Natural killer cell (primary cell): Measurements from ENCODE around the gene DLX1. TPM values are rescaled to one million over a fixed set of nuclear protein-coding genes. Genes with fewer than 3 reads are reported as not detected.
"Not testable (repeated sequence)": the region's sequence is repeated elsewhere in the genome, so short reads cannot be mapped to it uniquely, and the experiment has no call there.

ENCODE experiments used
- ATAC-seq, 3 donors: fragments of 150-1000 bp in 2 of 3; fragments of 200-7000 bp in 1 of 3; cut with Tn5 transposase; 1 replicate in 1 of 3; 2 replicates in 2 of 3; pipeline ENCODE4 v1.10.0; 2021; ENCODE audit warnings: mild to moderate bottlenecking in 2 of 3, moderate library complexity in 2 of 3
- DNase-seq, 2 donors: peaks; one replicate each; pipeline versions ENCODE4 v3.0.0 to v3.0.0-alpha.2; 2013 to 2021; ENCODE audit warnings: mixed read lengths in 1 of 2
- H3K27ac ChIP-seq: one replicate; pipeline ENCODE4 v1.5.1; 2013; ENCODE audit warnings: mild to moderate bottlenecking, low read length
- H3K27me3 ChIP-seq: one replicate; pipeline ENCODE4 v1.6.1; 2013; ENCODE audit warnings: low read length; ENCODE audit not compliant: control insufficient read depth, insufficient read depth
- H3K36me3 ChIP-seq: one replicate; pipeline ENCODE4 v1.6.1; 2013; ENCODE audit warnings: low read length; ENCODE audit not compliant: control insufficient read depth, insufficient read depth
- H3K4me1 ChIP-seq: one replicate; pipeline ENCODE4 v1.6.1; 2013; ENCODE audit warnings: low read length; ENCODE audit not compliant: control insufficient read depth, insufficient read depth
- H3K4me3 ChIP-seq: one replicate; pipeline ENCODE4 v1.5.1; 2013; ENCODE audit warnings: low read length
- H3K9me3 ChIP-seq: one replicate; pipeline ENCODE4 v1.6.1; 2013; ENCODE audit warnings: low read length; ENCODE audit not compliant: control insufficient read depth, insufficient read depth
- H3K27ac Mint-ChIP-seq, 2 donors: one replicate each; pipeline ENCODE4 v1.8.0; 2022; ENCODE audit warnings: mild to moderate bottlenecking in 2 of 2, mixed read lengths in 2 of 2, moderate library complexity in 1 of 2
- H3K27me3 Mint-ChIP-seq, 2 donors: one replicate each; pipeline ENCODE4 v1.8.0; 2022; ENCODE audit warnings: low read depth in 2 of 2, mixed read lengths in 2 of 2
- H3K36me3 Mint-ChIP-seq: one replicate; pipeline ENCODE4 v1.8.0; 2022; ENCODE audit warnings: mixed read lengths
- H3K4me1 Mint-ChIP-seq, 2 donors: one replicate each; pipeline ENCODE4 v1.8.0; 2022; ENCODE audit warnings: mixed read lengths in 2 of 2
- H3K4me3 Mint-ChIP-seq: one replicate; pipeline ENCODE4 v1.8.0; 2022; ENCODE audit warnings: mild to moderate bottlenecking, moderate library complexity, mixed read lengths
- H3K9me3 Mint-ChIP-seq, 2 donors: one replicate each; pipeline ENCODE4 v1.8.0; 2022; ENCODE audit warnings: mixed read lengths in 2 of 2
- CTCF ChIP-seq: fragments of 200-600 bp; IDR thresholded peaks from one replicate; pipeline ENCODE4 v1.8.0; 2022; ENCODE audit warnings: antibody characterized with exemption
- WGBS: methylation state at CpG from one replicate; pipeline ENCODE4 v1.1.7; 2013; ENCODE audit warnings: missing lambda C conversion rate; ENCODE audit not compliant: insufficient coverage; 5-methylcytosine and 5-hydroxymethylcytosine counted together
- intact Hi-C: fragments of 100-400 bp; cut with micrococcal nuclease; formaldehyde crosslinking; loops from one replicate; pipeline ENCODE4 v1.14.2; 2022
- total RNA-seq, 4 donors: library from RNA; stranded (reverse); fragments of 120-200 nt in 1 of 4; gene quantifications; one replicate each; pipeline versions ENCODE4 v1.2.3 to v1.2.4, GENCODE V29; 2013 to 2022

DLX1 gene
- total RNA-seq, 3 donors from 2014 or later (not counting 1 experiment from before 2014, with no cell fraction given), result not detected

DNA sequence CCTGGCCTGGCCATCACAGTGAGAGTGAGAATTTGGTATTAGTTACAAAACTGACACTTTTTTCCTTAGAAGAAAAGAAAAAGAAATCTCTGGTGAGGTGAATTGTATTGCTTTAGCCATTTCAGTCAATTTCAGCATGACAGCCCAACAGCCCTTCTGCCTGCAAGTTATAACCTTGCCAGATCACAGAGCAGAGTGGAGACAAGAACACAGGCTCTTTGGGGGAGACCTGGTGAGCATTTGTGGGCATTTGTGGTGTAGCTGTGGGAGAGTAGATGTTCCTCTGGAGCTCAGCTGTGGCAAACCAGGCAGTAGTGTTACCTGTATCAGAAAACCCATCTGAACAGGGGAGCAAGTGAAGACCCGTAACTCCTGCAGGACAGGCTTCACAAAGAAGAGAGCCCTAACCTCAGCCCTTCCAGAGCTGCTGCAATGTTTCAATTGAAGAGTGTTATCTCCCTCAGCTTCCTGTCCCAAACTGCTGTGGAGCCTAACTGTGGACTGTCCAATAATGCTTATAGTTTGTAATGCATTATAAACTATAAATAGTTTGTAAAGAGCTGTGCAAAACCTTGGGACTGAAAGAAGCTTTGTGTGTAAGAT is 22.8 kb upstream of the DLX1 start:
- no peak for DNase-seq
- intact Hi-C loops, result no loop called here
- TF ChIP-seq CTCF, result no peak
- Histone ChIP-seq H3K36me3 (no peaks in the 10 kb centered on the region), H3K4me1 (no peaks in the 10 kb centered on the region), H3K4me3 (no peak overlapping the region), H3K9me3 (no peaks in the 10 kb centered on the region), H3K27me3 (no peaks in the 10 kb centered on the region), H3K27ac (no peak overlapping the region)
- H3K4me3 Mint-ChIP-seq, result no peak overlapping the region
- peaks cover 3 to 15% of the 10 kb centered on the region in 2 donors for H3K27me3 Mint-ChIP-seq
- no peaks in the 10 kb centered on the region for H3K4me1 Mint-ChIP-seq
- 50% methylated on average over 1 of the region's 1 CpG for WGBS
- H3K9me3 Mint-ChIP-seq, result no peaks in the 10 kb centered on the region
- no peak for ATAC-seq
- no peaks in the 10 kb centered on the region for H3K36me3 Mint-ChIP-seq
- H3K27ac Mint-ChIP-seq, result no peak overlapping the region

DNA sequence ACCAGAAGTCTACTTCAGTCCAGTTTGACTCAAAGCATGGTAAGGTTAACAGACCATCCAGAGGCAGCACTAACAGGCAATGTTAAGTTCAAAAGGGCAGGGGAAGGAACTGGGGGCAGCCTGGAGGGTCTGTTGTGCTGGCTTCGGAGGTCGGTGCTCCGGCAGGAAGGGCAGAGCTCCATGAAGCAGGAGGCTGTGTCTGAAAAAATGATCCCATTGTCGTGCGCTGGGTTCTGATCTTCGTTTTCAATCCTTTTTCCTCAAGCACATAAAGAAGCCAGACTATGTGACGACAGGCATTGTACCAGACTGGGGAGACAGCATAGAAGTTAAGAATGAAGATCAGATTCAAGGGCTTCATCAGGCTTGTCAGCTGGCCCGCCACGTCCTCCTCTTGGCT is 21.9 kb upstream of the DLX1 start:
- Mint-ChIP-seq H3K9me3 (no peaks in the 10 kb centered on the region), H3K4me3 (no peak overlapping the region), H3K27me3 (peaks cover 3 to 15% of the 10 kb centered on the region in 2 donors), H3K4me1 (no peaks in the 10 kb centered on the region), H3K27ac (no peak overlapping the region), H3K36me3 (no peaks in the 10 kb centered on the region)
- Histone ChIP-seq H3K4me3 (no peak overlapping the region), H3K4me1 (no peaks in the 10 kb centered on the region), H3K36me3 (no peaks in the 10 kb centered on the region), H3K27ac (no peak overlapping the region), H3K27me3 (no peaks in the 10 kb centered on the region), H3K9me3 (no peaks in the 10 kb centered on the region)
- no peak for ATAC-seq
- intact Hi-C loops, result no loop called here
- no peak for TF ChIP-seq CTCF
- 98% methylated on average over 9 of the region's 9 CpGs for WGBS
- DNase-seq, result no peak

GRCh38 chr2:172065111-172065510 is 20.2 kb upstream of the DLX1 start:
- 98% methylated on average over 4 of the region's 4 CpGs for WGBS
- H3K4me1 ChIP-seq, result no peaks in the 10 kb centered on the region
- ATAC-seq, result no peak
- Mint-ChIP-seq H3K4me1 (no peaks in the 10 kb centered on the region), H3K4me3 (no peak overlapping the region), H3K27me3 (peaks cover 3 to 23% of the 10 kb centered on the region in 2 donors), H3K27ac (no peak overlapping the region), H3K36me3 (no peaks in the 10 kb centered on the region), H3K9me3 (no peaks in the 10 kb centered on the region)
- no peak for DNase-seq
- intact Hi-C loops, result no loop called here
- H3K27me3 ChIP-seq, result no peaks in the 10 kb centered on the region
- H3K4me3 ChIP-seq, result no peak overlapping the region
- no peaks in the 10 kb centered on the region for H3K36me3 ChIP-seq
- TF ChIP-seq CTCF, result no peak
- H3K27ac ChIP-seq, result no peak overlapping the region
- H3K9me3 ChIP-seq, result no peaks in the 10 kb centered on the region

- no peaks in the 10 kb centered on the region for H3K9me3 Mint-ChIP-seq
- H3K9me3 ChIP-seq, result no peaks in the 10 kb centered on the region
- H3K36me3 Mint-ChIP-seq, result no peaks in the 10 kb centered on the region
- no peaks in the 10 kb centered on the region for H3K4me1 Mint-ChIP-seq
- H3K27me3 ChIP-seq, result no peaks in the 10 kb centered on the region
- H3K27ac ChIP-seq, result no peak overlapping the region
- ATAC-seq, result no peak
- WGBS, result 93% methylated on average over 4 of the region's 4 CpGs
- H3K4me3 Mint-ChIP-seq, result no peak overlapping the region
- intact Hi-C loops, result no loop called here
- H3K27ac Mint-ChIP-seq, result no peak overlapping the region
- no peaks in the 10 kb centered on the region for H3K4me1 ChIP-seq
- H3K4me3 ChIP-seq, result no peak overlapping the region
- no peak for DNase-seq
- peaks cover 4 to 26% of the 10 kb centered on the region in 2 donors for H3K27me3 Mint-ChIP-seq
- TF ChIP-seq CTCF, result no peak
- H3K36me3 ChIP-seq, result no peaks in the 10 kb centered on the region
These were observed 18.9 kb upstream of the DLX1 start for GRCh38 chr2:172066394-172066886.

DNA sequence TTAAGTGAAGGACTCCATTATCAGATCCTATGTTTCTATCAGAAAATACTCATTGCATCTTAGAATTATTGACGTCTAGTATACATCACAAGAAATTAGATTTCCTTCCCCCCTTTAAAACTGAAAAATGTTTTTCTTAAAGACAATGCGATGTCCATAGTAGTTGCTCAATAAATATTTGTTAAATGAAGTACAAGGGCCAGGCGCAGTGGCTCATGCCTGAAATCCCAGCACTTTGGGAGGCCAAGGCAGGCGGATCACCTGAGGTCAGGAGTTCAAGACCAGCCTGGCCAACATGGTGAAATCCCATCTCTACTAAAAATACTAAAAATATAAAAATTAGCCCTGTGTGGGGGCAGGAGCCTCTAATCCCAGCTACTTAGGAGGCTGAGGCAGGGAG is 17.4 kb upstream of the DLX1 start:
- H3K36me3 ChIP-seq, H3K4me3 Mint-ChIP-seq, DNase-seq, H3K36me3 Mint-ChIP-seq, H3K9me3 Mint-ChIP-seq, H3K27ac Mint-ChIP-seq, H3K27ac ChIP-seq, H3K4me1 ChIP-seq, intact Hi-C loops, H3K4me1 Mint-ChIP-seq, H3K4me3 ChIP-seq, ATAC-seq, H3K9me3 ChIP-seq, H3K27me3 ChIP-seq: not testable (repeated sequence)
- WGBS, result 100% methylated on average over 2 of the region's 4 CpGs
- H3K27me3 Mint-ChIP-seq, result peaks cover 8 to 32% of the 10 kb centered on the region in 2 donors
